ENCODE results near the gene SLC66A2.

SLC66A2 gene

GRCh38 chr18:79890674-79891073, 60.8 kb downstream of the SLC66A2 start:
- Histone ChIP-seq H3K4me1 (no peaks in the 10 kb centered on the region), H3K79me2 (no peaks in the 10 kb centered on the region), H3K36me3 (ENCODE audit: control insufficient read depth, insufficient read depth, low read length) (no peaks in the 10 kb centered on the region), H3K9me3 (ENCODE audit: control insufficient read depth, low read length) (no peaks in the 10 kb centered on the region), H3K4me2 (ENCODE audit: low read length) (no peak overlapping the region), H2AFZ (no peak overlapping the region), H3K27ac (no peak overlapping the region), H3K9ac (no peak overlapping the region), H3K4me3 (ENCODE audit: low read depth, low read length) (no peak overlapping the region), H3K27me3 (ENCODE audit: control insufficient read depth, insufficient read depth, low read length) (no peaks in the 10 kb centered on the region)
- no peak for TF ChIP-seq CTCF (IDR thresholded peaks at IDR 0.05)

- Histone ChIP-seq H3K9me3 (ENCODE audit: control insufficient read depth, low read length) (no peaks in the 10 kb centered on the region), H3K4me1 (no peaks in the 10 kb centered on the region), H3K79me2 (no peaks in the 10 kb centered on the region), H3K27ac (no peak overlapping the region), H3K27me3 (ENCODE audit: control insufficient read depth, insufficient read depth, low read length) (no peaks in the 10 kb centered on the region), H3K4me2 (ENCODE audit: low read length) (no peak overlapping the region), H3K36me3 (ENCODE audit: control insufficient read depth, insufficient read depth, low read length) (no peaks in the 10 kb centered on the region), H2AFZ (no peak overlapping the region), H3K4me3 (ENCODE audit: low read depth, low read length) (no peak overlapping the region), H3K9ac (no peak overlapping the region)
- no peak for TF ChIP-seq CTCF (IDR thresholded peaks at IDR 0.05)
Measured at GRCh38 chr18:79889569-79889968, 61.9 kb downstream of the SLC66A2 start.

GRCh38 chr18:79888016-79888415, 63.4 kb downstream of the SLC66A2 start:
- Histone ChIP-seq H3K4me1 (no peaks in the 10 kb centered on the region), H3K9ac (no peak overlapping the region), H3K9me3 (ENCODE audit: control insufficient read depth, low read length) (no peaks in the 10 kb centered on the region), H3K27ac (no peak overlapping the region), H3K27me3 (ENCODE audit: control insufficient read depth, insufficient read depth, low read length) (no peaks in the 10 kb centered on the region), H3K79me2 (no peaks in the 10 kb centered on the region), H3K4me2 (ENCODE audit: low read length) (no peak overlapping the region), H2AFZ (no peak overlapping the region), H3K36me3 (ENCODE audit: control insufficient read depth, insufficient read depth, low read length) (no peaks in the 10 kb centered on the region), H3K4me3 (ENCODE audit: low read depth, low read length) (no peak overlapping the region)
- TF ChIP-seq CTCF (IDR thresholded peaks at IDR 0.05) = no peak

- no peak overlapping the region for H3K4me3 ChIP-seq (ENCODE audit: low read depth, low read length)
- H3K4me1 ChIP-seq = no peaks in the 10 kb centered on the region
- no peaks in the 10 kb centered on the region for H3K27me3 ChIP-seq (ENCODE audit: control insufficient read depth, insufficient read depth, low read length)
- H3K27ac ChIP-seq = no peak overlapping the region
- no peak for TF ChIP-seq CTCF (IDR thresholded peaks at IDR 0.05)
- H3K9me3 ChIP-seq (ENCODE audit: control insufficient read depth, low read length) = no peaks in the 10 kb centered on the region
- no peak overlapping the region for H3K9ac ChIP-seq
- H3K4me2 ChIP-seq (ENCODE audit: low read length) = no peak overlapping the region
- no peaks in the 10 kb centered on the region for H3K36me3 ChIP-seq (ENCODE audit: control insufficient read depth, insufficient read depth, low read length)
- H2AFZ ChIP-seq = no peak overlapping the region
- no peaks in the 10 kb centered on the region for H3K79me2 ChIP-seq
Measured at GRCh38 chr18:79887181-79888000, 64.1 kb downstream of the SLC66A2 start.

All from parathyroid adenoma (tissue), 2 donors.